ENCODE measurements around the gene VGLL3. TPM values are rescaled to one million over a fixed set of nuclear protein-coding genes. Genes with fewer than 3 reads are reported as not detected.

Gene VGLL3
- total RNA-seq, 1 donor from 2014 or later, result 3.6 TPM

DNA sequence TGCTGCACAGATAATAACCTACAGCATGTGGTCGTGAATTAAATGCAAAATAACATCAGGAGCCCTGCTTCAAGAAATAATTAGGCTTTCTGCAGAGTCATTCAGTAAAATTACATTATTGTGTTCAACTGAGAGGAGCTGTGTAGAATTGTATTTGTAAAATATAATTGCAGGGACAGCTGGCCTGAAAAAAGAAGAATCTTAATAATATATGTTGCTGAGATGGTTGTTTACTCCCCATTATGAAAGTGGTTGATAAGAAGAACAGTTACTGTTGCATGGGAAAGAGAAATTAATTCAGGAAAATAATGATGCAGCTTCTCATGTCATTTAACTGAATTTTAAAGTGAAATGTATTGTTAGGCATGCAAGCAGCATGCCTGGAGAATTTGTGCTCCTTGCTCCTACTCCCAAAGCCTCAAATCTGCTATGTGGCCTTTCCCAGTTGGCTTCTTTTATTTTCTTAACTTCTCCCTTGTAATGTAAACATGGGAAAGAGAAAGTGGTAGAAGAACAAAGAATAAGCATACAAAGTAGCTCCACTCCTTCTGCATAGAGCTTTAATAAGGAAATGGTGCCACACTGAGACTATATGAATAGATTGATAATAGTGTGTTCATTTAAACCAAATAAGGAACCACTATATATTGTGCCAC is 100.1 kb downstream of the VGLL3 start:
- DNase-seq, result no peak
- no peak for ATAC-seq
- intact Hi-C loops (cut with micrococcal nuclease), result no loop called here

Other genes with a start within 250 kb of the VGLL3 start
- 33.1 TPM for gene CHMP2B, start 236.2 kb upstream of the VGLL3 start, total RNA-seq

All from left ventricle myocardium superior (tissue), 1 donor.